HepG2 (cell line): Measurements from ENCODE around the gene MSMP. TPM values are rescaled to one million over a fixed set of nuclear protein-coding genes. Genes with fewer than 3 reads are reported as not detected.

Experiments used
- ATF4 ChIP-seq, 2 experiments: fragments of 450-650 bp in 1 of 2; sonication (generic) in 1 of 2; formaldehyde crosslinking; IDR thresholded peaks; 2 replicates each; pipeline versions ENCODE4 v1.5.0 to v1.8.0; 2020 to 2022; ENCODE audit warnings: mild to moderate bottlenecking in 1 of 2, missing genetic modification reagents in 1 of 2
- DBP ChIP-seq: sonication (generic); formaldehyde crosslinking; IDR thresholded peaks from 2 replicates; pipeline ENCODE4 v1.4.0; 2020; ENCODE audit warnings: missing genetic modification reagents; ENCODE audit errors: not compliant biosample characterization
- GABPB1 ChIP-seq: IDR thresholded peaks from 2 replicates; pipeline ENCODE4 v1.6.1; 2016; ENCODE audit warnings: mild to moderate bottlenecking, missing genetic modification reagents, moderate library complexity, missing compliant biosample characterization
- HIVEP1 ChIP-seq: sonication (generic); formaldehyde crosslinking; IDR thresholded peaks from 2 replicates; pipeline ENCODE4 v1.4.0; 2020; ENCODE audit warnings: mild to moderate bottlenecking, missing genetic modification reagents
- HNF1A ChIP-seq, 2 experiments: sonication (generic) in 1 of 2; formaldehyde crosslinking in 1 of 2; IDR thresholded peaks; 2 replicates each; pipeline versions ENCODE4 v1.4.0 to v1.6.1; 2016 to 2020; ENCODE audit warnings: borderline replicate concordance in 1 of 2, low read depth in 1 of 2, mild to moderate bottlenecking in 1 of 2, missing genetic modification reagents in 1 of 2
- IRF2 ChIP-seq: IDR thresholded peaks from 2 replicates; pipeline ENCODE4 v1.6.1; 2018; ENCODE audit warnings: missing genetic modification reagents, missing compliant biosample characterization
- IRX3 ChIP-seq: sonication (generic); formaldehyde crosslinking; IDR thresholded peaks from 2 replicates; pipeline ENCODE4 v1.8.1; 2023; ENCODE audit warnings: mild to moderate bottlenecking, low read depth, missing genetic modification reagents, borderline replicate concordance
- KDM3A ChIP-seq: IDR thresholded peaks from 2 replicates; pipeline ENCODE4 v1.6.1; 2018; ENCODE audit warnings: low read depth, missing compliant biosample characterization
- KMT2A ChIP-seq: sonication (generic); formaldehyde crosslinking; IDR thresholded peaks from 2 replicates; pipeline ENCODE4 v1.4.0; 2020; ENCODE audit warnings: missing genetic modification reagents
- NCOR1 ChIP-seq: fragments of 200-600 bp; sonication (generic); IDR thresholded peaks from 2 replicates; pipeline ENCODE4 v1.7.0; 2017; ENCODE audit warnings: antibody characterized with exemption, low read length, borderline replicate concordance
- NFE2L1 ChIP-seq: sonication (generic); formaldehyde crosslinking; IDR thresholded peaks from 2 replicates; pipeline ENCODE4 v1.4.0; 2020; ENCODE audit warnings: missing genetic modification reagents, mild to moderate bottlenecking, borderline replicate concordance
- RORA ChIP-seq: sonication (generic); formaldehyde crosslinking; IDR thresholded peaks from 2 replicates; pipeline ENCODE4 v1.5.0; 2020; ENCODE audit warnings: mild to moderate bottlenecking, missing genetic modification reagents, moderate library complexity
- SCMH1 ChIP-seq: sonication (generic); formaldehyde crosslinking; IDR thresholded peaks from 2 replicates; pipeline ENCODE4 v1.9.0; 2021; ENCODE audit warnings: missing genetic modification reagents, mild to moderate bottlenecking, borderline replicate concordance
- SNRNP70 ChIP-seq: fragments of 200-400 bp; formaldehyde crosslinking; IDR thresholded peaks from 2 replicates; pipeline ENCODE4 v1.6.1; 2017; ENCODE audit warnings: mild to moderate bottlenecking, low read depth, low read length, moderate library complexity
- TGIF2 ChIP-seq: IDR thresholded peaks from 2 replicates; pipeline ENCODE4 v1.6.1; 2016; ENCODE audit warnings: control low read depth, missing compliant biosample characterization
- ZHX1 ChIP-seq: sonication (generic); formaldehyde crosslinking; IDR thresholded peaks from 2 replicates; pipeline ENCODE4 v1.8.1; 2022; ENCODE audit warnings: low read depth, mild to moderate bottlenecking, missing genetic modification reagents
- ZNF337 ChIP-seq: sonication (generic); formaldehyde crosslinking; IDR thresholded peaks from 2 replicates; pipeline ENCODE4 v1.5.1; 2020; ENCODE audit warnings: missing genetic modification reagents, low read depth, mild to moderate bottlenecking, borderline replicate concordance
- ZNF550 ChIP-seq: sonication (generic); formaldehyde crosslinking; IDR thresholded peaks from 2 replicates; pipeline ENCODE4 v1.4.0; 2020; ENCODE audit warnings: mild to moderate bottlenecking, missing genetic modification reagents, borderline replicate concordance
- polyA plus RNA-seq, 8 experiments: library from polyadenylated mRNA; depleted of rRNA in 3 of 8; stranded (reverse) in 7 of 8; unstranded in 1 of 8; fragments of >200 nt; fragmentation: Illumina TruSeq in 4 of 8; extraction: Trizol in 4 of 8; gene quantifications; 2 replicates each; pipeline versions ENCODE4 v1.2.1 to v1.2.3, GENCODE V29; 2011 to 2016; ENCODE audit warnings: low read depth in 4 of 8, missing spikeins in 1 of 8, mixed read lengths in 1 of 8; ENCODE audit not compliant: insufficient read depth in 1 of 8
- total RNA-seq, 5 experiments: library from RNA; depleted of rRNA; stranded (reverse); fragments of >200 nt; fragmentation: Illumina TruSeq; extraction: Trizol; gene quantifications; 2 replicates each; pipeline ENCODE4 v1.2.3, GENCODE V29; 2016; ENCODE audit warnings: low read depth in 1 of 5

The MSMP gene
- total and polyA plus RNA-seq, 2 of the 13 experiments (the other 11 are each of a cell fraction or from before 2014, with no cell fraction given): 0.24 to 0.46 TPM

GRCh38 chr9:35732185-35732799 is 21.8 kb downstream of the MSMP start, which contains the start of the genes CREB3 and TLN1 (continued):
- TF ChIP-seq HNF1A (IDR thresholded peaks at IDR 0.05; ENCODE audit: low read depth) (peak; percentile 35; the same call in 1 of the 2 replicates), HNF1A (CRISPR knock-in tag; IDR thresholded peaks at IDR 0.05; ENCODE audit: borderline replicate concordance) (no peak; the same call in 1 of the 2 replicates), TGIF2 (peak; percentile 84), RORA (CRISPR knock-in tag) (no peak), ZNF550 (CRISPR knock-in tag) (no peak), IRF2 (CRISPR knock-in tag) (peak; percentile 75; the same call in 1 of the 2 replicates), HIVEP1 (CRISPR knock-in tag) (peak; percentile 91), KMT2A (CRISPR knock-in tag) (no peak), SCMH1 (no peak), ATF4 (CRISPR knock-in tag; IDR thresholded peaks at IDR 0.05) (no peak), NFE2L1 (CRISPR knock-in tag) (no peak), ZNF337 (CRISPR knock-in tag) (no peak), GABPB1 (peak; percentile 96), DBP (CRISPR knock-in tag) (no peak), NCOR1 (peak; percentile 44; the same call in 1 of the 2 replicates), ZHX1 (CRISPR knock-in tag) (peak; percentile 45), SNRNP70 (no peak), IRX3 (CRISPR knock-in tag) (no peak), KDM3A (peak; percentile 79)
